A549 treated with DMSO at 1 μM for 4 hours (cell line): ENCODE results near the gene AEBP2. TPM values are rescaled to one million over a fixed set of nuclear protein-coding genes. Genes with fewer than 3 reads are reported as not detected.

Experiments used
- total RNA-seq: library from RNA; stranded (reverse); fragments of 200-300 nt; extraction: Qiagen RNA extraction; gene quantifications from 5 replicates; pipeline ENCODE4 v1.2.3, GENCODE V29; 2022; ENCODE audit warnings: low read depth

The AEBP2 gene
- 23.3 to 29.5 TPM (median 27.1 TPM) in 5 replicates for total RNA-seq

GRCh38 chr12:19439059-19440018 lies at the start of gene AEBP2:
TSS of gene AEBP2 (plus strand) at chr12:19439492. CDS start at chr12:19439700, 208 bp downstream.

